Upper lobe of left lung (tissue), 4 donors: Measurements from ENCODE around the gene MAP2K4.

Experiments used
- CTCF ChIP-seq, 6 experiments: fragments of 450-650 bp in 4 of 6; fragments of 200-600 bp in 2 of 6; sonication (generic) in 2 of 6; IDR thresholded peaks; one replicate each; pipeline ENCODE4 v1.5.1; 2016 to 2019; ENCODE audit warnings: antibody characterized with exemption in 6 of 6
- EP300 ChIP-seq, 4 donors: sonication (generic); formaldehyde crosslinking; IDR thresholded peaks; one replicate each; pipeline ENCODE4 v1.5.1; 2017; ENCODE audit warnings: antibody characterized with exemption in 4 of 4, control low read depth in 2 of 4
- POLR2A ChIP-seq, 4 donors: fragments of 450-650 bp; IDR thresholded peaks; one replicate each; pipeline ENCODE4 v1.5.1; 2016 to 2017; ENCODE audit warnings: antibody characterized with exemption in 4 of 4, mild to moderate bottlenecking in 2 of 4
- POLR2AphosphoS5 ChIP-seq, 2 donors: sonication (generic); formaldehyde crosslinking; IDR thresholded peaks; one replicate each; pipeline ENCODE4 v1.5.1; 2017; ENCODE audit warnings: antibody characterized with exemption in 2 of 2

- TF ChIP-seq POLR2A (IDR thresholded peaks at IDR 0.05) (no peak), EP300 (IDR thresholded peaks at IDR 0.05) (no peak), CTCF (IDR thresholded peaks at IDR 0.05) (no peak), POLR2AphosphoS5 (IDR thresholded peaks at IDR 0.05) (no peak)
Measured at GRCh38 chr17:12067485-12067884, 46.8 kb downstream of the MAP2K4 start.
